ENCODE measurements around the gene TMEM190.

Gene TMEM190

GRCh38 chr19:55424518-55424917 is 47.9 kb downstream of the TMEM190 start:
- no peak for TF ChIP-seq TEAD4 (IDR thresholded peaks at IDR 0.05)
- TF ChIP-seq ZBTB7A (IDR thresholded peaks at IDR 0.05; ENCODE audit: low read depth) = no peak
- no peak for TF ChIP-seq CEBPB (IDR thresholded peaks at IDR 0.05)
- TF ChIP-seq RAD21 (IDR thresholded peaks at IDR 0.05; ENCODE audit: low read depth) = no peak

GRCh38 chr19:55426042-55426441 is 49.4 kb downstream of the TMEM190 start:
- TF ChIP-seq USF1 (IDR thresholded peaks at IDR 0.05) (no peak), FOXM1 (IDR thresholded peaks at IDR 0.05; ENCODE audit: borderline replicate concordance, low read depth) (no peak), ZBTB7A (IDR thresholded peaks at IDR 0.05; ENCODE audit: low read depth) (no peak), TAF1 (IDR thresholded peaks at IDR 0.05; ENCODE audit: low read depth) (no peak), CEBPB (IDR thresholded peaks at IDR 0.05) (no peak)

Measured in Ishikawa (cell line).